Activated CD4-positive, alpha-beta T cell treated with anti-CD3 and anti-CD28 coated beads, Interleukin-2, Interleukin-6, amounts not matched to agents 100 ng/mL and 50 ng/mL, durations not matched to agents 16 hours and 8 hours (primary cell): ENCODE data around the gene USP20.
"Not testable (repeated sequence)": the region's sequence is repeated elsewhere in the genome, so short reads cannot be mapped to it uniquely, and the experiment has no call there.

ENCODE experiments used
- DNase-seq: peaks from one replicate; pipeline ENCODE4 v3.0.0-alpha.2; 2020

The USP20 gene

DNA sequence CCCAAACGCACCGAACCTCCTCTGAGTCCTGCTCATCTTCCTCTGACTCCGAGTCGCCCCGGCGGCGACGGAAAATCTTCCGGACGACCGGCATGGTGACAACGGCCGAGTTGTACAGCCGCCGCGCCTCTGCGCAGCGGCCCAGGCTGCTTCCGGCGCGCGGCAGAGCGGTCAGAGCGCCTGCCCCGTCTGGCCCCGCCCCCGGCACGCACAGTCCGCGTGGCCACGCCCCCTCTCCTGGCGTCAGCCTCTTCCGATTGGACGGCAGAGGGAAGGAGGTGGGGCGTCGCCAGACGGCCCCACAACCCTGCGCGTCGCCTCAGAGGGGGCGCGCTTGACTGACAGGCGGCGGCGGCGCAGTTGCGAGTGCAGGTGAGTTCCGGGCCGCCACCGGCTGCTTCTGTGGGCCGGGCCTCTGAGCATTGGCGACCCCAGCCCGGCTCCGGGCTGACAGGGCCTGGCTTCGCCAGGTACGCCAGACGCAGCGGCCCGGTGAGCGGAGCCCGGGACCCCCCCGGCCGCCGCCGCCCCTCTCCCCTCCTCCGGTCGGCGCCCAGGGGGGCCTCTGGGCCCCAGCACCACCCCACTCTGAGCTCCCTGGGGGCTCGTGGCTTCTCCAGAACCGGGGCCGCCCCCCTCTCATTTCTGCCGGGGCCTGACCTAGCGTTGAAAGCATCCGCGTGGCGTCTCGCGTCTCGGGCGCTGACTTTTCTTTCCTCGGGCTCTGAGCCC, at the start of gene USP20, which contains the start of gene C9orf78:
TSS of gene USP20 (plus strand) at position 331 of the 732 bp plus-strand sequence. CDS start 17,098 bp downstream, outside the sequence.
TSS of gene C9orf78 (minus strand) at position 148 of the 732 bp plus-strand sequence. CDS start at position 94, 54 bp downstream.
- DNase-seq = peak; percentile 99

DNA sequence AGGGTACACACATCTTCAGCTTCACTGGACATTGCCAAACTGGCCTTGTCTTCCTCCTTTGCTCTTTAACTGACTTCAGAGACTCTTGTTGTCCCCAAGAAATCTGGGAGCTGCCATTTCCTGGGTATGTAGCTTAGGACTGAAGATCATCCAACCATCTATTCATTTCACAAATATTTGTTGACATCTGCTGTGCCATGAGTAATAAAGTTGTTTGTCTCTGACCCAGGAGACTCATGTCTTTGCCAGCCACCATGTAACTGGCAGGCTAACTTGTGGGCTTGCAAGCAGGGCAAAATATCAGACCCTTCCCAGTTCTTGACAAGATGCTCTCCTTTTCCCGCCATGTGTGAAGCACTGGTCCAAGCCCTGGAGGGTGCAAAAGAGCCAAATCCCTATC, 49.4 kb upstream of the USP20 start:
- no peak for DNase-seq

- no peak for DNase-seq
These were observed 48.8 kb upstream of the USP20 start for GRCh38 chr9:129786481-129786880.

GRCh38 chr9:129794549-129794948, 40.7 kb upstream of the USP20 start:
- no peak for DNase-seq

DNA sequence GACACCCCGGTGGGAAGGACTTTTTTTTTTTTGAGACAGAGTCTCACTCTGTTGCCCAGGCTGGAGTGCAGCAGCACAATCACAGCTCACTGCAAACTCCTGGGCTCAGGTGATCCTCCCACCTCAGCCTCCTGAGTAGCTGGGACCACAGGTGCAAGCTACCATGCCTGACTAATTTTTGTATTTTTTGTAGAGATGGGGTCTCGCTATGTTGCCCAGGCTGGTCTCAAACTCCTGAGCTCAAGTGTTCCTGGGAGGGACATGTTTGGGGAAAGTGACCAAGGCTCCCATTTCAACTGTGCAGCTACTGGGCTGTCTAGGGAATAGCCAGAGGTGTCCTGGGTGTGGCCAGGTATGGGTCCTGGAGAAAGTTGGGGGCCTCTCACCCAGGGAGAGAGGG, 39.2 kb upstream of the USP20 start:
- DNase-seq = not testable (repeated sequence)

DNA sequence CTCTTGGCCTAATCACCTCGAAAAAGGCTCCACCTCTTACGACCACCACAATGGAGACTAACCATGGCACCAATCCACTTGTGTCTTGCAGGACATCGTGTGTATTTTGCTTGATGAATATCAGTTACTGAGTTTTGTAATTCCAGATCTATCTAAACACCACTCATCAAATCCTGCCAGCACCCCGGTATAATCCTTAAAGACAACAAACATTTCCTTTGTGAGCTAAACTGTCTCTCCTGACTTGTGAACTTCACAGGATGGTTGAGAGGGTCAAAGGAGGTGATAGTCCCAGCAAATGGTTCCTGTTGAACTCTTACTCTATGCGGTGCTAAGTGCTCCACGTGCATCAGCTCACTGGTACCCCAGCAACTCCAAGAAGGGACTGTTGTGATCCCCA, 36.3 kb upstream of the USP20 start:
- DNase-seq = no peak

GRCh38 chr9:129801504-129801903, 33.8 kb upstream of the USP20 start:
- DNase-seq = no peak

GRCh38 chr9:129802833-129803675, 32.2 kb upstream of the USP20 start, which contains the start of gene TOR1B:
Gene TOR1B (plus strand): TSS chr9:129803184. CDS start chr9:129803213, 29 bp downstream.
- DNase-seq = peak; percentile 96

DNA sequence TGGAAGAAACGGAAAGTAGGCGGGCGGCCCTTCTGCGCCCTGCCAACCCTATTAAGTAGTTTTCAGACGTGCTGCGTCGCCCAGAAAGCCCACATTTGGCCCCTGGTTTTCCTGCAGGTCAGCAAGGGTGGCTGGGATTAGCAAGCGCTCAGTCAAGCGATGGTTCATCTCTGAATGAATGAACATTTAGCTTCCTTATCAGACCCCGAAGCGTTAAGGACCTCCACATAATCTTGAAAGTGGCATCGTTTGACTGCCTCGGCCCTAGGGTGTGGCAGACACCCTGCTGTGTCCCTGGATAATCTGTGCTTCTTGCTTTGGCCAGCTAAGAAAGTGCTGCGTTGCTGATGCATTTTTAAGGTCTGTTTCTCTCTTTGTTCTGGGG, 31.6 kb upstream of the USP20 start:
- no peak for DNase-seq

DNA sequence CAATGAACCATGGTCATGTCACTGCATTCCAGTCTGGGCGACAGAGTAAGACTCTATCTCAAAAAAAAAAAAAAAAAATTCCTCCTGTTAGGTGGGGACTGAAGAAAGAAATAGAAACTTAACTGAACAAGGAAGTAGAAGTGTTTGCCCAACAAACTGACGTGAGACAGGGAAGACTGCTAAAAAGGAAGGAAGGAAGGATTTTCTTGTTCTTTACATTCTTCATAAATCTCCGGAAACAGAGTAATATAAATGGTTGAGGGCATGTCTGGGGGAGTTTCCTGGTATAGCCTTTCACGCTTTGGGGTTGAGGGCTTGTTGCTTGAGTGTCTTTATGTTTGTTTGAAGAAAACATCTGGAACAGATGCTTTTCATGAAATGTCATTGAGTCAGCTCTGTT, 29.2 kb upstream of the USP20 start:
- DNase-seq = no peak

GRCh38 chr9:129809346-129809745, 25.9 kb upstream of the USP20 start:
- no peak for DNase-seq

- no peak for DNase-seq
These were observed 25.1 kb upstream of the USP20 start for GRCh38 chr9:129810116-129810515.

- no peak for DNase-seq
These were observed 24.5 kb upstream of the USP20 start for GRCh38 chr9:129810788-129811187.

DNA sequence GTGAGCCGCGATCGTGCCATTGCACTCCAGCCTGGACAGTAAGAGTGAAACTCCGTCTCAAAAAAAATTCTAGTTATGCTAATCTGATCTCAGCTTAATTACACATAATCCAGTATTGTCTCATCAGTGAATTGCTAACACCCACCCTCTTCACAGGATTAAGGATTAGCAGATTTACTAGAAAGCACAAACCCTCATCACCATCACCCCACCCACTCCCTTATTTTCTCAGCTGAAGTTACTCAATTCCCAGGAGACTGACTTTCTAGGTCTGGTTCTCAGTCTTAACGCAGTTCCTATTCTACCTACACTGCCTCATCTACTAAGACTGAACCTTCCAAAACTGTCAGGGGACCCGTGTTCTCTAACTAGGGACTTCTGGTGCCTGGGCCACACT, 23.3 kb upstream of the USP20 start:
- peak; percentile 15 for DNase-seq

DNA sequence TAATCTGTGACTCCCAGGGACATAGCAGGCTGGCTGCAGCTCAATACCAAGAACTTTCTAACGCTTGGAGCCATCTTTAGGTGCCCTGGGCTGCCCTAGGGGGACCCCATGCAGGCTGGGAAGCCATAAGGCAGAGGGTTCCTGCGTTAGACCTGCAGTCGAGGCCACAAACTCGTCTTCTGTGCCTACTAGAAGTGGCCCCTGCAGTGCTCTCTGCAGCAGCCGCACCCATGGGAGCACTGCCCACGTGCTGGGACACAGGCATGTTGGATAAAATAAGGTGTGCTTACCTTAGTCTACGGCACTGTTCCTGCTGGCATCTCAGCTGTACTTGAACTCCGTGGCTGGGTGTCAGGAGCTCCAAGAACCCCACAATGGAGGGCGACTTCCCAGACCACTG, 22.9 kb upstream of the USP20 start:
- no peak for DNase-seq

DNA sequence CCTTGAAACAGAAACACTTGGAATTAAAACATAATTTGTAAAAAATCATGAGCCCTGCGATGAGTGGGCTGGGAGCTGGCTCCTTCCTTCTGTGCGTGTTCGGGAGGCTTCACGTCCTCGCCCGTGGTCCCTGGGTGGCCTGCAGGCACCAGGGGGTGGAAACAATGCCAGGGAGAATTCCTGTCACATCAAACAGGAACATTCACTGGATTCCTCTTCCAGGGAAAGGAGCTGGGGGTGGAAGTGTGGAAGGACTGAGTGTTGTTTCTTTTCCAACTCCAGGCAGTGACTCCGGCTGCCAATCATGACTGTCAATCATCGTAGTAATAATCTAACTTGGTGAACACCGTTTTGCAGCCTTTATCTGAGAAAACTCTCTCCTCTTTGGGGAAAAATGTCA, 21.6 kb upstream of the USP20 start:
- DNase-seq = no peak

DNA sequence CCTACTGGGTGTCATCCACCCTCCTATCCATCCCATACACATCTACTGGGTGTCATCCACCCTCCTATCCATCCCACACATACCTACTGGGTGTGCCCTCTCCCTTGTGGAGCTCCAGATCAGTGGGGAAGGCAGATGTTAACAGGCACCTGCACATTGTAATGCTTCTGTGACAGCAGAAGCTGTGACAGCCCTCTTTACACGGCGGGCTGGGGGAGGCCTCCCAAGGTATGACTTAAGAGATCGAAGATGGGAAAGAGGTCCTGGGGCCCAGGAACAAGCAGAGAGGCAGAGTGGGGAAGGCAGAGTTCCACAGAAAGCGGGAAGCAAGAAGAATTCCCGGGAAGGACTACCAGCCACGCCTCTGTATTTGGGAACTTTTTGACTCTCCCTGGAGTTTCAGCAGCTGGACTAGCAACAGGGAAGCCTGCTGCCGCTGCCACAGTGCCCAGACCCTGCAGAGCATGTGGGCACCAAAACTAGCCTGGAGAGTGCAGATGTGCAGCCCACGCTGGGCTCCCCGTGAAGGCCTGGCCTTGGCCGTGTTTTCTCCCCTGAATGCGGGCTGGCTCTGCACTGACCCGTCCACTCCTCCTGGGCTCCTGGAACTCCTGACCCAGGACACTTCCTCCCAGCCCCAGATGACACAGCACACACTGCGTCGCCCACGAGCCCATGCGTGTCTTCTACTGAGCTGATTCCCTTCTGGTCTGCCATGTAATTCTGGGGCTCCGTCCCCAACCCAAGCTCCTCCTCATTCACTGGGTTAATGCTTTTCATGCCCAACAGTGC, 20.6 kb upstream of the USP20 start:
- DNase-seq = no peak

DNA sequence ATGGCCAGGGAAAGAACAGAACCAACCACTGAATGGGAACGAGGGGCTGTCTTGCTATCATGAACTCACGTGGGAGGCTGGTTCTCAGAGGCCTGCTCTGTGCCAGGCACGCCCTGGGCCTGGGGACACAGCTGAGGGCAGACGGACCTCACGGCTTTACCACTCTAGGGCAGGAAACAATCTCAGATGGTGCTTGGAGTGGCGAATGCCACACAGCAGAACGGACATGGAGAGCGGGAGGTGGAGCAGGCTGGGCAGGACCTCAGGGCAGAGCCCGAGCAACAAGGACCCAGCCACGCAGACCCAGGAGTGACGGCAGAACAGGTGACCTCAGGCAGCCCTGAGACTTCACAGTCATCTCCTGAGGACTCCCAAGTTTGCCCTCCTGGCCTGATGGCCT, 20.0 kb upstream of the USP20 start:
- no peak for DNase-seq

DNA sequence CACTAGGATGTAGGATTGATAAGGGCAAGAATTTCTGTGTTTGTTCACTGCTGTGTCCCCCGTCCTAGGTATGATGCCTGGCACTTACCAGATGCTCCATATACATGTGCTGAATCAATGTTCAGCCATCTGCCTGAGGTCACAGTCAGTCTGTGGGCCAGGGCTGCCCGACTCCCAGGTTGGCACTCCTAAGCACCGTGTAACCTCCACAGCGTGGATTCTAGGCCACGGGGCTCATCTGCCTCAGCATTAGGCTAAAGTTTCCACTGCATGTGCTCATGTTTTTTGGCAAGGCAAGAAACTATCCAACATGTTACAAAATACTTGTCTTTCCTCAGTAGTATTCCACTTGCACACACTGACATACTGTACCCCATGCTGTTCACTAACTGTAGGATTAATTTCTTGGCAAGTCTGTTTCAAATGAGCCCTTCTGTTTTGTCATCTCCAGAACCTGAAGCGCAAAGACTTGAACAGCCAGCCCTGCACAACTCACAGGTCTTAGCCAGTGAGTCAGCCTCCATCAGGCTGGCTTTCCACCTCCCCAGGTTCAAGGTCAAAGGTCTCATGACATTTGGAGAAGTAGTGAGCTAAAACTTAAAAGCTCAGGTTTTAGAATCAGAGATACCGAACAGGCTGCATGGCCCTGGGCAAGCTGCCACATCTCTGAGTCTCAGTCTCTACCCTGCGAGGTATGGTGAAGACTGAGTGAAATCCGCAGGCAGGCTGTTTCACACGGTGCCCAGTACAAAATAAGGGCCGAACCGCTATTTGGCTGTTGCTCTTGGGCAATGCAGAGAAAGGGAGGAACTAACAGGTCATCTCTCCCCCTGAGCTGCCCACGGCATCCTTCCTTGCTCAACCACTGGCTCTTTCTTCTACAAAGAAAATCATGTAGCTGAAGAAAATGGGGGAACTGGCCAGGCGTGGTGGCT, 18.5 kb upstream of the USP20 start:
- no peak for DNase-seq

GRCh38 chr9:129822898-129823541, 12.2 kb upstream of the USP20 start:
- DNase-seq = peak; percentile 52

DNA sequence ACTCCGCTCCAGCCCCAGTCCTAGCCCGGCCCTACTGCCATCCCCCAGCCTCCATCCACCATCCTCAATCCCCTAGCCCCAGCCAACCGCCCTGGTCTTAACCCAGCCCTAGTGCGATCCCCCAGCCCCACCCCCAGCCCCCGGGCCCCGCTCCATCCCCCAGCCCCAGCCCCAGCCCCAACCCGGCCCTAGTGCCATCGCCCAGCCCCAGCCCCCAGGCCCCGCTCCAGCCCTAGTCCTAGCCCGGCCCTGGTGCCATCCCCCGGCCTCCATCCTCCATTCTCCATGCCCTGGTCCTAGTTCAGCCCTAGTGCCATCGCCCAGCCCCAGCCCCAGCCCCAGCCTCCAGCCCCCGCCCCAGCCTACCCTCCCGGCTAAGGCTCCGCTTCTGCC, 11.7 kb upstream of the USP20 start:
- DNase-seq = no peak
